ENCODE results near the gene TMEM108.

DNA sequence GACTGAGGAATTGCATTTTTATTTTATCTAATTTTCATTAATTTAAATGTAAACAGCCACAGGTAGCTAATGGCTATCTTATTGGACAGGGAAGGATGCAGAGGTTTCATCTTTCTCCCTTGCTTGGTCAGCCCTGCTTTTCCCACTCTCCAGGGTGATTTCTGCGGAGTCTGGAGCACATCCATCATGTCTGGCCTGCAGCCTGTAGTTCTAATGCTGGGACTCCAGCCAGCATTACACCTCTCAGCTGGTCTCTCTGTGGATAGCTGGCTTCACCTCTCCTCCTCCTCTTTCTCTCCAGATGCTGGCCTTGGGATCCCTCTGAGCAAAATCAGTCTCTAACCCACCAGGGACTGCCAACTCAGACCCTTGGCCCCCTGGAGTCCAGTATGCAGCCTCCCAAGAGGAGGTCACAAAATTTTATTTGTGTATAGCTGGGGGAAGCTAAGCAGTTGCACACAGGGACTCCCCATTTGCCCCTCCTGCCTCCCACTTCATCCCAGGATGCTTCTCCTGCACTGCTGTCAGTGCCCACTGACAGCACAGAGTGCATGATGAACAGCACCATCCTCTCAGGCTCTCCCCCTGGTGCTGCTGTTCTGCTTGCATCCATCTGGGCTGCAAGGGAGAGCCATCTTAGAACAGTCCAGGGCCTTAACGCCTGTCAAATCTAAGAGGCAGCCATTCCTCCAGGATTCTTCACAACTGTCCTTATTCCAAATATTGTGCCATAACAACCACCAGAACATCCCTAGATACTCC lies 363.4 kb downstream of the TMEM108 start:
- TF ChIP-seq, protein P1, sequence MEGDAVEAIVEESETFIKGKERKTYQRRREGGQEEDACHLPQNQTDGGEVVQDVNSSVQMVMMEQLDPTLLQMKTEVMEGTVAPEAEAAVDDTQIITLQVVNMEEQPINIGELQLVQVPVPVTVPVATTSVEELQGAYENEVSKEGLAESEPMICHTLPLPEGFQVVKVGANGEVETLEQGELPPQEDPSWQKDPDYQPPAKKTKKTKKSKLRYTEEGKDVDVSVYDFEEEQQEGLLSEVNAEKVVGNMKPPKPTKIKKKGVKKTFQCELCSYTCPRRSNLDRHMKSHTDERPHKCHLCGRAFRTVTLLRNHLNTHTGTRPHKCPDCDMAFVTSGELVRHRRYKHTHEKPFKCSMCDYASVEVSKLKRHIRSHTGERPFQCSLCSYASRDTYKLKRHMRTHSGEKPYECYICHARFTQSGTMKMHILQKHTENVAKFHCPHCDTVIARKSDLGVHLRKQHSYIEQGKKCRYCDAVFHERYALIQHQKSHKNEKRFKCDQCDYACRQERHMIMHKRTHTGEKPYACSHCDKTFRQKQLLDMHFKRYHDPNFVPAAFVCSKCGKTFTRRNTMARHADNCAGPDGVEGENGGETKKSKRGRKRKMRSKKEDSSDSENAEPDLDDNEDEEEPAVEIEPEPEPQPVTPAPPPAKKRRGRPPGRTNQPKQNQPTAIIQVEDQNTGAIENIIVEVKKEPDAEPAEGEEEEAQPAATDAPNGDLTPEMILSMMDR (IDR thresholded peaks at IDR 0.05) = no peak
- TF ChIP-seq POLR2A (IDR thresholded peaks at IDR 0.05) = no peak
